GM12874 (cell line): Measurements from ENCODE around the gene SLC25A38.

Source experiments
- CTCF ChIP-seq: IDR thresholded peaks from 2 replicates; pipeline ENCODE4 v1.5.1; 2011; ENCODE audit warnings: low read depth, mild to moderate bottlenecking, control low read depth, low read length, moderate library complexity; ENCODE audit not compliant: insufficient read depth

SLC25A38 gene

GRCh38 chr3:39344746-39345344, 38.3 kb upstream of the SLC25A38 start:
- TF ChIP-seq CTCF = no peak

- no peak for TF ChIP-seq CTCF
Measured at GRCh38 chr3:39346785-39347585, 36.2 kb upstream of the SLC25A38 start.

DNA sequence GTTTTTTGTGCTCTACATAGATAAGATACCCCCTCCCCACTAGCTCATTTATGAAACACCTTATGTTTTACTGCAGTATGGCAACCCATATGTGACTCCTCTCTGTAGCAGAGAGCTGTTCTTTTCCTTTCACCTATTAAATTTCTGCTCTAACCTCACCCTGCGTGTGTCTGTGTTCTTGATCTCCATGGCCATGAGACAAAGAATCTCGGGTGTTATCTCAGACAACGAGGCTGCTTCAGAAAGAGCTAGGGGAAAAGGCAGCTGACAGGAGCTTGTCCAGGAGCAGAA, 35.6 kb upstream of the SLC25A38 start:
- no peak for TF ChIP-seq CTCF

GRCh38 chr3:39349080-39349479, 34.1 kb upstream of the SLC25A38 start:
- no peak for TF ChIP-seq CTCF

DNA sequence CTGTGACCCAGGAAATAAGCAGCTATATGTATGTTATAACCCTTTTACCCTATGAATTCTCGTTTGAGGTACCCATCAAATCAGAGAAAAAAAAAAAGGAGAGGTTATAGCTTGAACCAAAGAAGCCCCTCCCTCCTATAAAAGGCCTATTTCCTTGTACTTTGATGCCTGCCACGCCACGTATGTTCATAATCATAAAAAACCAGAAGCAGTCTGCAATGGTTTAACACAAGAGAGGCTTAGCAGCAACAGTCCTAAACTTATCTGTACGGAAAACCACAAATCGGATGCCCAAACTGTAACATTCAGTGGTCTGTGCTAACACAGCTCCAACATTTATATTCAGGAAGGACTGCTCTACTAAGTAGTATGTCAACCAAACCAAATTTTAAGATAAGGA, 32.5 kb upstream of the SLC25A38 start:
- no peak for TF ChIP-seq CTCF

DNA sequence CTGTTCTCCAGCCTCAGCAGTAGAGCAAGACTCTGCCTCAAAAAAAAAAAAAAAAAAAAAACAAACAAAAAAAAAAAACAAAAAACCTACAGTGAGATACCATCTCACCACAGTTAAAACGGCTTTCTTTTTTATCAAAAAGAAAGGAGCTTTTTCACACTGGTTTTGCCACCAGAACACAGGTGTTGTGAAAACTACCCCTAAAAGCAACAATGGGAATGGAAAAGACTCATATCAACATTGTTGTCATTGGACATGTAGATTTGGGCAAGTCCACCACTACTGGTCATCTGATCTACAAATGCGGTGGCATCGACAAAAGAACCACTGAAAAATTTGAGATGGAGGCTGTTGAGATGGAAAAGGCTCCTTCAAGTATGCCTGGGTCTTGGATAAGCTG, 24.8 kb upstream of the SLC25A38 start:
- no peak for TF ChIP-seq CTCF

DNA sequence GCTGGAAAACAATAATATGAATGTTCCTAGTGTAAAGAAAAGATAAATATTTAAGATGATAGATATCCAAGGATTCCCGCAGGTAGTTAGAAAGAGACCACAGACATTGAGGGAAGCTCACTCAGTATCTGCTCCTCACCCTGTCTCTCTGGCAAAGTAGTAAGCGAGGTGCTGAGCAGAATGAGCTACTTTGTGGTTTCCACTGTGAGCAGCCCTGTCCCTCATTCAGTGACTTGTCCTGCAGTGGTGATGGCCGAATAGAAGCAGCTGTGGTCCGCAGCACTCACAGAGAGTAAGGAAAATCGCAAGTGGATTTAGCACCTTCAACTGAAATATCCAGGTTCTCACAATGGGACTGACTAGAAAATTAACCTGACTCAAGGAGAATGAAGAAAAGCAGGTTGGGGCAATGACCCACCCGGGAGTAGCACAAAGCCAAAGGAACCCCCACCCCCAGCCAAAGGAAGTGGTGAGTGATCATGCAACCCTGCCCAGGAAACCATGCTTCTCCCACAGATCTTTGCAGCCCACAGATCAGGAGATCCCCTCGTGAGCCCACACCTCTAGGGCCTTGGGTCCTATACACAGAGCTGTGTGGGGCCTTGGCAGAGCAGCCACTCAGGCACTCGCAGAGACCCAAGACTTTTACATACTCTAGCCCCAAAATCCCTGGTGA, 21.8 kb upstream of the SLC25A38 start:
- no peak for TF ChIP-seq CTCF
